GM19452 (cell line): Measurements from ENCODE around the gene NSUN2.
"Not testable (repeated sequence)": the region's sequence is repeated elsewhere in the genome, so short reads cannot be mapped to it uniquely, and the experiment has no call there.

Source experiments
- ATAC-seq: cut with Tn5 transposase; IDR thresholded peaks from one replicate; pipeline ENCODE4 v1.9.1; 2021; ENCODE audit not compliant: unreplicated experiment

The NSUN2 gene

GRCh38 chr5:6645571-6646362, 12.9 kb upstream of the NSUN2 start:
- ATAC-seq, result not testable (repeated sequence)

GRCh38 chr5:6644794-6645241, 12.0 kb upstream of the NSUN2 start:
- ATAC-seq, result no peak

GRCh38 chr5:6642655-6643054, 9.8 kb upstream of the NSUN2 start:
- no peak for ATAC-seq

GRCh38 chr5:6638236-6638635, 5.4 kb upstream of the NSUN2 start:
- no peak for ATAC-seq

- no peak for ATAC-seq
Observed at GRCh38 chr5:6637590-6637989, 4.7 kb upstream of the NSUN2 start.

GRCh38 chr5:6637022-6637421, 4.2 kb upstream of the NSUN2 start:
- ATAC-seq, result no peak

GRCh38 chr5:6636293-6636692, 3.4 kb upstream of the NSUN2 start:
- no peak for ATAC-seq

GRCh38 chr5:6634788-6635430, 2.1 kb upstream of the NSUN2 start:
- no peak for ATAC-seq

GRCh38 chr5:6634306-6634705, 1.5 kb upstream of the NSUN2 start:
- no peak for ATAC-seq

GRCh38 chr5:6633469-6634245, 813 bp upstream of the NSUN2 start:
- ATAC-seq, result peak; percentile 63

- ATAC-seq, result peak; percentile 17
Observed at GRCh38 chr5:6632324-6632887, 438 bp downstream of the NSUN2 start.

GRCh38 chr5:6631441-6631840, 1.4 kb downstream of the NSUN2 start:
- ATAC-seq, result no peak

- no peak for ATAC-seq
Observed at GRCh38 chr5:6626508-6626907, 6.3 kb downstream of the NSUN2 start.

- ATAC-seq, result no peak
Observed at GRCh38 chr5:6623941-6624340, 8.9 kb downstream of the NSUN2 start.

GRCh38 chr5:6623228-6623627, 9.6 kb downstream of the NSUN2 start:
- no peak for ATAC-seq

- ATAC-seq, result no peak
Observed at GRCh38 chr5:6616632-6617031, 16.2 kb downstream of the NSUN2 start.

- ATAC-seq, result no peak
Observed at GRCh38 chr5:6615034-6615815, 17.6 kb downstream of the NSUN2 start.

GRCh38 chr5:6611334-6612256, 21.2 kb downstream of the NSUN2 start:
- ATAC-seq, result no peak

- ATAC-seq, result no peak
Observed at GRCh38 chr5:6608016-6608415, 24.8 kb downstream of the NSUN2 start.

- no peak for ATAC-seq
Observed at GRCh38 chr5:6607559-6607936, 25.3 kb downstream of the NSUN2 start.
